HG03280 (cell line): ENCODE measurements around the gene KBTBD2.
"Not testable (repeated sequence)": the region's sequence is repeated elsewhere in the genome, so short reads cannot be mapped to it uniquely, and the experiment has no call there.

ENCODE experiments used
- ATAC-seq: cut with Tn5 transposase; IDR thresholded peaks from one replicate; pipeline ENCODE4 v1.9.1; 2021; ENCODE audit warnings: mild to moderate bottlenecking, moderate library complexity; ENCODE audit not compliant: unreplicated experiment

KBTBD2 gene

DNA sequence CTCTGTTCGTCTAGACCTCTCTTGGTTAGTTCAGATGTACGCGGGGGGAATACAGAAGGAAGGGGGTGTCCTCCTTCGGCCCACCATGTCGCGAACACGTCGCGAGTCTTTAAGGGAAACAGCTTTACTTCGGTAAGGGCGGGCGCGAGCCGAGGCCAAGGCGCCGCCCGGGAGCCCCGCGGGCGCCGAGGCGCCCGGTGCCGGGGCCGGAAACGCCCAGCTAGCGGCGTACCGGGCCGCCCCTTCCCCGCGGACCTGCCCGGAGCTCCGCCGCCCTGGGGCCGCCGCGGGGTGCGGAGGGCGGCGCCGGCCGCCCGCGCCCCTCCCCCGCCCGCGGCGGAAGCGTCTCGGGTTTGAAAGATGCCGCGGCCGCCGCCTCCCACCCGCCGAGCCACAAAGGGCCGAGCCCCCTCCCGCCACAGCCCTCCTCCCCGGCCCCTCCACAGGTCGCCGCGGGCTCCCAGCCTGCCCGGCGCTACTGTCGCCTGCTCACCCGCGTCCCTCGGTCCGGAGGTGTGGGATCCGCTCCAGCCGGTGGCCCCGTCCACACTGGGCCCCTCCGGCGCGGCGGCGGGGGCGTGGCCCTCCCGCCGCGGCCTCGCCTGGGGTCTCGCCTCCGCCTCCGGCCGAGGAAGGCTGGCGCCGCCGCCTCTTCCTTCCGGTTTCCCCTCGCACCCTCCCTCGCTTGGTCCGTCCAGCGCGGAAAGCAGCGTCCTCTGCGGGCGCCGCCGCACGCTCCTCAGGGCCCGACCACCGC, at the start of gene KBTBD2:
Gene KBTBD2, minus strand, starts transcription at position 718 of the 757 bp plus-strand sequence. CDS start 12,156 bp downstream, outside the sequence.
- peak; percentile 62 for ATAC-seq

- ATAC-seq, result no peak
Measured at GRCh38 chr7:32941181-32941580, 49.6 kb upstream of the KBTBD2 start.

GRCh38 chr7:32937344-32938174, 46.0 kb upstream of the KBTBD2 start:
- no peak for ATAC-seq

DNA sequence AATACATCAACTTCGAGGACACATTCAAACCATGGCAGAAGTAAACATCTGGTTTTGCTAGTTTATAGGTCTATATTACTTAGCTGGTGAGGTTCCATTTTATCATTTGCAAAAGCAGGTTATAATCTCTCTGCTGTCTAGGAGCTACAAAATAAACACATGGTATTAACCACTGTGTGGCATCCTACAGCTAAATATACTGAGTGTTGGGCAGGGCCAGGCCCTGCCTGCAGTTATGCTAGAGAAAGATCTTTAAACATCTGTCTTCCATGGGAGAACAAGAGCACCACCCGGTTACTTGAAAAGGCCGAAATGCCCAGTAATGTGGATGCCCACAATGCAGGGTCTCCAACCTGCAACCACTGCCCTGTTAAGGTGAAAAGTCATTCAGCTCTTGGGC, 45.1 kb upstream of the KBTBD2 start:
- ATAC-seq, result no peak

- no peak for ATAC-seq
Measured at GRCh38 chr7:32935558-32935957, 44.0 kb upstream of the KBTBD2 start.

- no peak for ATAC-seq
Measured at GRCh38 chr7:32930378-32930777, 38.8 kb upstream of the KBTBD2 start.

GRCh38 chr7:32929430-32930143, 38.0 kb upstream of the KBTBD2 start:
- ATAC-seq, result no peak

- ATAC-seq, result no peak
Measured at GRCh38 chr7:32928785-32929298, 37.3 kb upstream of the KBTBD2 start.

DNA sequence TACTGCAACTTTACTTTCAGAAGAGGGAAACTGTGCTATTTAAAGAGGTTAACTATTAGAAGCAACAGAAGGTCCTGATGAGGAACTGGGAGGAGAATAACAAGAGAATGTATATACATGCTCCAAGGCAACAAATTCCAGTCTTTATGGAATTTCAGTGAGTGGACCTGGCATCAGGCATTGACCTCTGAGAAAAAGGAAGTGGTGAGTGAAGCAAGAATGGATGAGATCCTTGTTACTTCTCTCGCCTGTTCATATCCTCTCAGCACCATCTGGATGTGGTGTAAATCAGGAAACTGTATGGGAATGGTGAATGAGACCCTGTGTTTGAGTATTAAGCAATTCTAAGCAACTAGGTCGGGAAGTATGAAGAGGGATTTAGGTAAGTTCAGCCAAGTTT, 30.3 kb upstream of the KBTBD2 start:
- ATAC-seq, result no peak

DNA sequence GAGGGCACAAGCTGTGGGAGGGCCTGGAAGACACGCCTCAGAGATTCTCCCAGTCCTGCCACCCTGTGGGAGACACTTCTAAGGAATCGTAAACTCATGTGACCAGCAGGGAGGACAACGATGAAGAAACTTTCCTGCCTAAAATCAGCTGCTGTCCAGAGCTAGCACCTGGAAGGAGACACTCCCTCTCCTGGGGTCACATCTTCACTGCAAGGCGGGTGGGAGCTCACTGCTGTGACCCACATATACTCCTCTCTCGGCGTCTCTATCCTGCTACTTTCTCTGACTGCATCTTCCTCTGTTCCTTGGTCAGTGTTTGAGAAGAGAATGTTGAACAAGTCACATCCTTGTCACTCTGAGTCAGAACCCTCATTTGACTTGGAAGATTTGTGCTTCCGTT, 25.4 kb upstream of the KBTBD2 start:
- not testable (repeated sequence) for ATAC-seq

- no peak for ATAC-seq
Measured at GRCh38 chr7:32916006-32916405, 24.4 kb upstream of the KBTBD2 start.

DNA sequence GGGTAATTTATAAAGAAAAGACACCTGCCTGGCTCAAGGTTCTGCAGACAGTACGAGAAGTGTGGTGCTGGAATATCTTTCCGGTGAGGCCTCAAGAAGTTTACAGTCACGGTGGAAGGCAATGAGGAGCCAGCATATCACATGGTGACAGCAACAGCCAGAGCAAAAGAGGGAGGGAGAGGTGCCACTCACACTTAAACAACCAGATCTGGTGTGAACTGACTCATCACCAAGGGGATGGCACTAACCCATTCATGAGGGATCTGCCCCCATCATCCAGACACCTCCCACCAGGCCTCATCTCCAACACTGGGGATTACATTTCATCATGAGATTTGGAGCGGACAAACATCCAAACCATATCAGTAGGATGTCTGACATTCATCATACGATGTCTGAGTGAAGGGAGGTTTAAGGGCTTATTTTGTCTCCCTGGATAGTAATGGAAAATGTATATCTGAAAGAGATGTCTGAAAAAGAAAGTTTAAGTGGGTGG, 23.5 kb upstream of the KBTBD2 start:
- ATAC-seq, result no peak

DNA sequence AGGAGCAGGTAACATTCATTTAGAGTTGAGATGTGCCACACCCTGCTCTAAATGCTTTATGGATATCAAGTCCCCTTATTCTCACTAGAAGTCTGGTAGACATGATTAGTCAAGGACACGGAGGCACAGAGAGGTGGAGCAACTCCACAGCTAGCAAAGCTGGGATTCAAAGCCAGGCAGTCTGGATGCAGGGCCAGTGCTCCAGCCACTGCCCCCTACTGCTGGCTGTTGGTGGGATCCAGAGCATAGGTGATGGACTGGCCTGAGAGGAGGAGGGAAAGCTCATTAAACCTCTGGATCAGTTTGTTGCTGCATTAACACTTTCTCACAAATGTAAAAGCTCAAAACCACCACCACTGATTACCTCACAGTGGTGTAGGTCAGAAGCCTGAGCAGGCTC, 22.6 kb upstream of the KBTBD2 start:
- ATAC-seq, result no peak

GRCh38 chr7:32910195-32910594, 18.6 kb upstream of the KBTBD2 start:
- ATAC-seq, result no peak

DNA sequence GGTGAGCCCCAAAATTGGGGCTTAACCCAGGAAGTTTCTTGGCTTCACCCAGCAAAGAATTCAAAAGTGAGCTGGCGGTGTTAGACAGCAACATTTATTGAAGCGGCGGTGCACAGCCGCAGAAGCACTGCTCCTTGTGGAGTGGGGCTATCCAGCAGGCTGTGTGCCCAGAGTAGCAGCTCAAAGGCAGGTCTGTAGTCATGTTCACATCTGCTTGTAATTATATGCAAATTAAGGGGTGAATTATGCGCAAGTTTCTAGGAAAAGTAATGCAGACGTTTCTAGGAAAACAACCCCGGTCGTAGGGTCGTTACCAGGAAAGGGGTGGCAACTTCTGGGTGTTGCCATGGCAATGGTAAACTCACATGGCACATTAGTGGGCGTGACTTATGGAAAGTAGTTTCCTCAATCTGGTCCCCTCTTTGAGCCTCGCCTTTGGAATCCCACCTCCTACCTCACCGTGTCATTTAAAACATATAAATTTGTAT, 13.7 kb upstream of the KBTBD2 start:
- peak; percentile 85 for ATAC-seq

DNA sequence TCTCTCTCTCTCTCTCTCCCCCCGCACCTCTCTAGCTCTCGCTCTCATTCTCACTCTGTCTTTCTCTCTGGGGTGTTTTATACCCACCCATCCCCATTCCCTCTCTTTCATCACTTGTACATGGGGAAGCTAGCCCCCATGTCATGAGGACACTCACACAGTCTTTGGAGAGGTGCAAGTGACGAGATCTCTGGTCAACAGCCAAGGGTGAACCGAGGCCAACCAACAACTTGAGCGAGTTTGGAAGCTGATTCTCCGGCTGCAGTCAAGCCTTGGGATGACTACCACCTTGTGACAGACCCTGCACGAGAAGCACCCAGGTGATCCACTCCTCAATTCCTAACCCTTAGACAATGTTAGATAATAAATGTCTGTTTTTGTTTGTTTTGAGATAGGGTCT, 10.1 kb upstream of the KBTBD2 start:
- ATAC-seq, result no peak

GRCh38 chr7:32900433-32900995, 9.0 kb upstream of the KBTBD2 start:
- no peak for ATAC-seq

DNA sequence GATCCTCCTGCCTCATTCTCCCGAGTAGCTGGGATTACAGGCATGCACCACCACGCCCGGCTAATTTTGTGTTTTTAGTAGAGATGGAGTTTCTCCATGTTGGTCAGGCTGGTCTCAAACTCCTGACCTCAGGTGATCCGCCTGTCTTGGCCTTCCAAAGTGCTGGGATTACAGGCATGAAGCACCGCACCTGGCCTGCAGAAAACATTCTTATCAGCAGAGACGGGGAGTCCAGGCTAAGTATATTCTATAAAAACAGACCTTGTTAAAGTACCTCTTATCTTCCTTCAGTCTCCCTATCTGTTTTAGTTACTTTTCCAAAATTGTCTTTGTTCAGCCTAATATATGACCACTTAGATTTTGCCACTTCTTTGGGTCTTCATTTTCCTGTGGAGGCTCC, 5.8 kb upstream of the KBTBD2 start:
- not testable (repeated sequence) for ATAC-seq

DNA sequence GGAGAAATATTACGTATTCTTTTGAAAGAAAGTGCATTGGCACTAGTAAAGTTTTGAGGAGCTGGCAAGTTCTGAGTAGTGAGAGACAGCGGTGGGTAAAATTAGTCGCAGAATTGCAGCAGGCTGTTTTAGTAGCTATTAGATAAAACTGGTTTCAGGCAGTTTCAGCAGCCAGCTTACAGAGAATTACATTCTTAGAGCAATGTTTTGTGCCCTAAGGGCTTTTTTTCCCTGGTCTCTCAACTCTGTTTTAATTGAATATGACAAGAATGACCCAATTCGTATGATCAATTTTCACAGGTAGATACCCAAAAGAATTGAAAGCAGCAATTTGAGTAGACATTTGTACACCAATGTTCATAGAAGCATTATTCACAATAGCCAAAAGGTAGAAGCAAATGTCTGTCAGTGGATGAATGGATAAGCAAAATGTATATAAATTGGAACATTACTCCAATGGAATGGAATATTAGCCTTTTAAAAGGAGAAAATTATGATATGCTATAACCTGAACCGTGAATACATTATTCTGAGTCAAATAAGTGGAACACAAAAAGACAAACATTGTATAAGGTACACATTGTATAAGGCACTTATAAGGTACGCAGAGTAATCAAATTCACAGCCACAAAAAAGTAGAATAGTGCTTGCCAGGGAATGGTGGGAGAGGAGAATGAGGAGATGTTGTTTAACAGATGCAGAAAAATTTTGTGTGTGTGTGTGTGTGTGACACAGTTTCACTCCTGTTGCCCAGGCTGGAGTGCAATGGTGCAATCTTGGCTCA, 5.2 kb upstream of the KBTBD2 start:
- ATAC-seq, result no peak

DNA sequence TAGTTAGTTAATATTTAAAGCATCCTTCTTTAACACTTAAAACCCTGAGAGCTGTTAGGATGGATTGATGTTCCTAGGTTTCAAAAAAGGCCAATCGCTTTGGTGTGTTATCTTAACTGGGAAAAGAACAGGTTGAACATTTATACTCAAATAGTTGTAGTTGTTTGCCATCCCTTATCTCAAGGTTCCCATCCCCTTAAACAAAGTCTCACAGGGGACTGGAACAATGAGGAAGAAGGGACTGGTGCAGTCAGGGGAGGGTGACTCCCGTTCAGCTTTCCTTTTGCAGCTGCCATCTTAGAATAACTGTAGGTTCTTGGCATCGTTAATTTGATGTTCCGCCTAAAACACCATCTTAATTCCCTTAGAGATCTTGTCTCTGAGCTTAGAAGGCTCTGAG, 2.6 kb upstream of the KBTBD2 start:
- no peak for ATAC-seq
